Activated B cell treated with CpG ODN at 0.5 μM for 24 hours (primary cell): ENCODE results near the gene AGO3. TPM values are rescaled to one million over a fixed set of nuclear protein-coding genes. Genes with fewer than 3 reads are reported as not detected.

ENCODE experiments used
- ATAC-seq: fragments of 200-7000 bp; cut with Tn5 transposase; one replicate; pipeline ENCODE4 v1.10.0; 2021; ENCODE audit warnings: low read depth, mild to moderate bottlenecking, moderate library complexity
- CTCF ChIA-PET: fragments of 350-600 bp; sonication (Branson Sonifier 250); formaldehyde crosslinking; loops from one replicate; lab custom pipeline; 2021; ENCODE audit warnings: antibody characterized with exemption; lab: Charles Lee
- POLR2A ChIA-PET: fragments of 350-600 bp; sonication (Branson Sonifier 250); formaldehyde crosslinking; loops from one replicate; lab custom pipeline; 2021; ENCODE audit warnings: antibody characterized with exemption; lab: Charles Lee
- DNase-seq: peaks from one replicate; pipeline ENCODE4 v3.0.0; 2022
- H3K27ac Mint-ChIP-seq: one replicate; pipeline ENCODE4 v1.8.0; 2020; ENCODE audit warnings: mixed read lengths
- H3K27me3 Mint-ChIP-seq: one replicate; pipeline ENCODE4 v1.8.0; 2021; ENCODE audit warnings: mixed read lengths
- H3K36me3 Mint-ChIP-seq: one replicate; pipeline ENCODE4 v1.8.0; 2021; ENCODE audit warnings: low read depth, mixed read lengths
- H3K4me1 Mint-ChIP-seq: one replicate; pipeline ENCODE4 v1.8.0; 2021; ENCODE audit warnings: mixed read lengths
- H3K4me3 Mint-ChIP-seq: one replicate; pipeline ENCODE4 v1.8.0; 2020; ENCODE audit warnings: mild to moderate bottlenecking, mixed read lengths
- H3K9me3 Mint-ChIP-seq: one replicate; pipeline ENCODE4 v1.8.0; 2020; ENCODE audit warnings: mixed read lengths
- CTCF ChIP-seq: fragments of 200-600 bp; IDR thresholded peaks from one replicate; pipeline ENCODE4 v1.8.0; 2022; ENCODE audit warnings: antibody characterized with exemption, mild to moderate bottlenecking
- intact Hi-C: fragments of 100-400 bp; cut with micrococcal nuclease; formaldehyde crosslinking; loops from one replicate; pipeline ENCODE4 v1.15.1; 2024
- total RNA-seq: library from RNA; stranded (reverse); gene quantifications from 2 replicates; pipeline ENCODE4 v1.2.3, GENCODE V29; 2022

The AGO3 gene
- total RNA-seq, 1 donor from 2014 or later, result 37.2 TPM

- peaks cover 65% of the 10 kb centered on the region for H3K36me3 Mint-ChIP-seq
These were observed 36.2 kb upstream of the AGO3 start for GRCh38 chr1:35894656-35895055.

GRCh38 chr1:35899941-35900340, 31.0 kb upstream of the AGO3 start:
- H3K36me3 Mint-ChIP-seq, result peaks cover 66% of the 10 kb centered on the region
- intact Hi-C loops, result no loop called here
- no peak for TF ChIP-seq CTCF

More at GRCh38 chr1:35894656-35895055, 36.2 kb upstream of the AGO3 start:
- ATAC-seq, result no peak
- Mint-ChIP-seq H3K4me3 (no peak overlapping the region), H3K9me3 (no peaks in the 10 kb centered on the region), H3K27ac (peak overlapping the region; percentile 92), H3K4me1 (peaks cover 32% of the 10 kb centered on the region), H3K27me3 (no peaks in the 10 kb centered on the region)
- ChIA-PET POLR2A (interaction anchor here (0.6 to 2.8 kb wide), 5 partner anchors 11 to 1660 kb away, joined by 4 to 20 read pairs (median 6); partner anchors contain the start of genes AGO1, AGO3 and SNIP1), CTCF (interaction anchor here (1.3 kb wide), 1 partner anchor 11 kb away, joined by 3 read pairs; the partner anchor contains the start of gene AGO1)
- no peak for DNase-seq
- intact Hi-C loops, result loop anchor here (1.0 kb wide), 2 partner anchors 11 to 37 kb away; partner anchors contain the start of genes AGO1 and AGO3
- no peak for TF ChIP-seq CTCF

GRCh38 chr1:35901235-35901634, 29.7 kb upstream of the AGO3 start:
- no peak for TF ChIP-seq CTCF
- CTCF ChIA-PET, result no interaction called here
- intact Hi-C loops, result no loop called here
- Mint-ChIP-seq H3K9me3 (no peaks in the 10 kb centered on the region), H3K27ac (no peak overlapping the region), H3K36me3 (peaks cover 61% of the 10 kb centered on the region), H3K4me1 (peaks cover 2% of the 10 kb centered on the region), H3K27me3 (no peaks in the 10 kb centered on the region), H3K4me3 (no peak overlapping the region)
- POLR2A ChIA-PET, result no interaction called here
- DNase-seq, result no peak
- no peak for ATAC-seq

More at GRCh38 chr1:35899941-35900340, 31.0 kb upstream of the AGO3 start:
- Mint-ChIP-seq H3K4me1 (peaks cover 9% of the 10 kb centered on the region), H3K27ac (no peak overlapping the region), H3K27me3 (no peaks in the 10 kb centered on the region), H3K9me3 (no peaks in the 10 kb centered on the region), H3K4me3 (no peak overlapping the region)
- CTCF ChIA-PET, result no interaction called here
- POLR2A ChIA-PET, result interaction anchor here (1.1 to 1.4 kb wide), 2 partner anchors 17 to 31 kb away, joined by 4 to 6 read pairs; partner anchors contain the start of genes AGO1 and AGO3
- no peak for ATAC-seq
- no peak for DNase-seq

- intact Hi-C loops, result no loop called here
- no peak for TF ChIP-seq CTCF
- ChIA-PET CTCF (no interaction called here), POLR2A (interaction anchor here (0.7 kb wide), 3 partner anchors 13 to 27 kb away, joined by 3 to 9 read pairs (median 6); no protein-coding TSS in a partner anchor)
- no peaks in the 10 kb centered on the region for H3K4me1 Mint-ChIP-seq
- no peak overlapping the region for H3K27ac Mint-ChIP-seq
- DNase-seq (no peak), ATAC-seq (no peak)
- H3K36me3 Mint-ChIP-seq, result peaks cover 64% of the 10 kb centered on the region
- no peak overlapping the region for H3K4me3 Mint-ChIP-seq
- H3K9me3 Mint-ChIP-seq, result no peaks in the 10 kb centered on the region
- H3K27me3 Mint-ChIP-seq, result no peaks in the 10 kb centered on the region
These were observed 28.2 kb upstream of the AGO3 start for GRCh38 chr1:35902671-35903070.

DNA sequence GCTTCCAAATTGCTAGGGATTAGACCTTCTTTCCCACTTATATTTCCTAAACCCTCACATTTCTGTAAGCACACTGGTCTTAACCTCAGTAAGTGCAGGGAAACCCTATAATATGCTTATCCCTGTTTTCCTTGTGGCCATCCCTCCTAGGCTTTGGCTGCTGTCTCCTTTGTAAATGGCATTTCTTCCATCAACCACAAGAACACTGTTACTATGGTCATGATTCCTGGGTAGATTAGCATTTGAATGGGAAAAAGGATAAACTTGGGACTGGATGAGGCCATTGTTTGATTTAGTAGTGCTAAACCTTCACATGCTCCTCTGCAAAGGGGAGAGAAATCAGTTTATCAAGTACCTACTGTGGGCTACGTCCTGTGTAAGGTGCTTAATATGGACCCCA, 16.2 kb upstream of the AGO3 start:
- no peak for TF ChIP-seq CTCF
- Mint-ChIP-seq H3K9me3 (no peaks in the 10 kb centered on the region), H3K27ac (no peak overlapping the region), H3K4me1 (no peaks in the 10 kb centered on the region), H3K36me3 (peaks cover 88% of the 10 kb centered on the region), H3K27me3 (no peaks in the 10 kb centered on the region), H3K4me3 (no peak overlapping the region)
- CTCF ChIA-PET, result no interaction called here
- POLR2A ChIA-PET, result no interaction called here
- ATAC-seq (no peak), DNase-seq (no peak)
- intact Hi-C loops, result no loop called here
